ENCODE results near the gene NAIF1.
A peak's percentile ranks its signal among the peaks of the same experiment; 100 is the strongest.

NAIF1 gene

DNA sequence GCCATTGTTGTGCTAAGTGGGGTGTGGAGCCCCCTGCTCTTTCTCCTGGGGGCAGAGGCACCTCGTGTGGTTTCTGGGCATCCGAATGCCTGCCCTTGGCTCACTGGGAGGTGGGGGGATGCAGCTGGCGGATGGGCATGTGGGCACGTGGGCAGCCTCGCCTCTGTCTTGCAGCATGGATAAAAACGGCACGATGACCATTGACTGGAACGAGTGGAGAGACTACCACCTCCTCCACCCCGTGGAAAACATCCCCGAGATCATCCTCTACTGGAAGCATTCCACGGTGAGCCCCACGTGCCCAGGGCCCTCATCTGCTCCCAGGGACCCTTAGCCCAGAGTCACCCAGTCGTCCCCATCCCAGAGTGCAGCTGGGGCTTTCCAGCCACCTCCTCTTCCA is 35.1 kb upstream of the NAIF1 start:
- no peak for DNase-seq (ENCODE audit: low read depth)

GRCh38 chr9:128101690-128102089 is 34.6 kb upstream of the NAIF1 start:
- no peak for DNase-seq (ENCODE audit: low read depth)

- no peak for DNase-seq (ENCODE audit: low read depth)
Measured at GRCh38 chr9:128101231-128101661, 34.1 kb upstream of the NAIF1 start.

DNA sequence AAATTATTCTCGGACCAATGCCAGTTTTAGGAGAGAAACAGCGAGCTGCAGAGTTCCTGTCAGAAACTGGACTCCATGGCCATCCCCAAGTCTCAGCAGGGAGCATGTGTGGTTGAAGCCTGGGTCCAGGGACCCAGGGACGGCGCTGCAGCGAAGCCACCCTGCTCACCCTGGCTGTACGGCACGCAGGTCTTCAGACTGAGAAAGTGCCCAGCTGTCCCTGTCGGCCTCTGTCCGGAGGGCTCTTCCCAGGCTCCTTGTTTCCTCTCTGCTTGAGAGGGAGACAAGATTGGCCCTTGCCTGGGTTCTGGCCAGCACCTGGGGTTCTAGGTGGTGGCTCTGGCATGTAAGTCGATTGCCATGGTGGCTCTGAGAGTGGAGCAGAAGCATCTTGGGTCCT is 33.5 kb upstream of the NAIF1 start:
- DNase-seq (ENCODE audit: low read depth): no peak

DNA sequence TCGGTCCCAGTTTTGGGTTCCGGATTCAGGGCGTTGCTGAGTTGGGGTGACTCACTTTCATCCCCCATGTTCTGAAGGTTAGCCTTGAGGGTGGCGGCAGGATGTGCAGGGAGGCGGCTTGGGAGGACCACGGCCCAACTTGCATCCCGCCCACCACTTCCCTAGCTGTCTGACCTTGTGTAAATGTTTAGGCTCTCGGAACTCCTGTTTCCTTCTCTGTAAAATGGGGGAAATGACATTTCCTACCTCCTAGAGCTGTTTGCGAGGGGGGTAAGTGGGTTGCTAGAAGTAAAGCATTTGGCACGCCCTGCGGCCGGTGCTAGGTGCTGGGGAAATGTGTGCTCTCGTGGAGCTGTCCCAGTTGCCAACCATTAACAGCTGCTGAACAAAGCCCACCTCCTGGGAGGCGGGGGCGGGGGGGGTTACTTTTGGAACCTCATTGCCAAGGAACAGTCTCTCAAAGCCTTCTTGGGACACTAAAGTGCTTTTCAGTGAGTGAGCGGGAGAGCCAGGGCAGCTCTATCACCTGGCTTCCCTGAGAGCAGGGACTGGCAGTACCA is 32.9 kb upstream of the NAIF1 start:
- DNase-seq (ENCODE audit: low read depth): no peak

DNA sequence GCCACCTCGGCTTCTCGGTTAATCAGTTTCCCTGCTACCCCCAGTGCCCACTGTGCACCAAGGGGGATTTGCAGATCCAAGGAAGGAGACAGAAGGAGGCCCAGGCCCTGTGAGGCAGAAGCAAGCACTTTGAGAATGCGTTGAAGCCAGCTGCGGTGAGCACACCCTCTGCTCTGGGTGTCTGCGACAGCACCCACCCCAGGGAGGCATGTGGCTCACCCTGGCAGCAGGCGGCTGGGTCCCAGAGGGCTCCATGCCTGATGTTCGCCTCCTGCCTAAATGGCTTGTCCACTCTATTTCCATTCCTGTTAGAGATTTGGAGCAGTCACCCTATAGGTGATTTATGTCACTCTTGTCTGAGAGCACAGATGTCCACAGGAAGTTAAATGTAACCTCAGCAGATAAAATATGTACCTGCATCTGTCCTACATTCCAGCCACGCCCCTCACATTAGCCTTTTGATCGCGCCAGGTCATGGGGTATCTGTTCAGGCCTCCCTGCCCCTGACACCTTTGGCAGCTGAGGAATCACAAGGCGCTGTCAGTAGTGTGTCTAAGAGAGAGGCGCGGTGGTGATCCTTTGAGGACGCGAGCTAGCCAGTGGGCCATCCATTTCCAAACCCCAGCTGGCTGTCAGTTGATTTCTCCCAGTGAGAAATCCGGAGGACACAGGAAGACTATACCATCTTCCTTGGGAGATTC is 32.3 kb upstream of the NAIF1 start:
- no peak for DNase-seq (ENCODE audit: low read depth)

DNA sequence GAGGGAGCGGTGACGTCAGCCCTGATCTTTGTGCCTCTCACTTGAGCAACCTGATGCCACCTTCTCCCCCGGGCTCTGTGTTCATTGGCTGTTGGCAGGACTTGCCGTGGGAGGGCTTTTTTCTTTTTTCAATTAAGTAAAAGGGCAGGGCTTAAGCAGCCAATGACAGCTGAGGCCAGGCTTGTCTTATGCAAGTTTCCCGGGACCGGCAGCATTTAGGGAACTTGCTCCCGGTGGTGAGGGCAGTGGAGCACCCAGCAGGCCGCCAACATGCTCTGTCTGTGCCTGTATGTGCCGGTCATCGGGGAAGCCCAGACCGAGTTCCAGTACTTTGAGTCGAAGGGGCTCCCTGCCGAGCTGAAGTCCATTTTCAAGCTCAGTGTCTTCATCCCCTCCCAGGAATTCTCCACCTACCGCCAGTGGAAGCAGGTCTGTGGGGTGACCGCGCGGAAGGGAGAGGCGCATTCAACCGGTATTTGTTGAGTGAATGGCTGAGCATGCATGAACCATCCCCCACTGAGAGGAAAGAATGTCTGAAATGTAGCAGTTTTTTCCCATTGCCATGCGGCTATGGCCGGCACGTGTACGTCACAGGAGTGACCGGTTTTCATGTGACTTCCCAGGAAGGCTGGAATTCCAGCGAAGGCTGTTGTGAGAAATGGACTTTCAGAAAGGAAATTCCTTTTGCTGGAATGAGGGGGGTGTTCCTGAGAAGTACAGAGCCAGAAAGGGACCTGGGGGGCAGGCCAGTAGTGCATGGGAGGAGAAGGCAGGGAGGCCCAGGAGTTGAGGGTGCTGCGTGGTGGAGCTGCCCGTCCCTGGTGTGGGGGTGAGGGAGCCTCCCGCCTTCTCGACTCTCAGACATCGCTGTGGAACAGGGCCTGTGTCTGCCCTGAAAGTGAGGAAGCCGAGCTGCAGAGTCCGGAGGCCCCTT is 31.4 kb upstream of the NAIF1 start:
- DNase-seq (ENCODE audit: low read depth): peak; percentile 17

- no peak for DNase-seq (ENCODE audit: low read depth)
Measured at GRCh38 chr9:128097543-128098296, 30.6 kb upstream of the NAIF1 start.

DNA sequence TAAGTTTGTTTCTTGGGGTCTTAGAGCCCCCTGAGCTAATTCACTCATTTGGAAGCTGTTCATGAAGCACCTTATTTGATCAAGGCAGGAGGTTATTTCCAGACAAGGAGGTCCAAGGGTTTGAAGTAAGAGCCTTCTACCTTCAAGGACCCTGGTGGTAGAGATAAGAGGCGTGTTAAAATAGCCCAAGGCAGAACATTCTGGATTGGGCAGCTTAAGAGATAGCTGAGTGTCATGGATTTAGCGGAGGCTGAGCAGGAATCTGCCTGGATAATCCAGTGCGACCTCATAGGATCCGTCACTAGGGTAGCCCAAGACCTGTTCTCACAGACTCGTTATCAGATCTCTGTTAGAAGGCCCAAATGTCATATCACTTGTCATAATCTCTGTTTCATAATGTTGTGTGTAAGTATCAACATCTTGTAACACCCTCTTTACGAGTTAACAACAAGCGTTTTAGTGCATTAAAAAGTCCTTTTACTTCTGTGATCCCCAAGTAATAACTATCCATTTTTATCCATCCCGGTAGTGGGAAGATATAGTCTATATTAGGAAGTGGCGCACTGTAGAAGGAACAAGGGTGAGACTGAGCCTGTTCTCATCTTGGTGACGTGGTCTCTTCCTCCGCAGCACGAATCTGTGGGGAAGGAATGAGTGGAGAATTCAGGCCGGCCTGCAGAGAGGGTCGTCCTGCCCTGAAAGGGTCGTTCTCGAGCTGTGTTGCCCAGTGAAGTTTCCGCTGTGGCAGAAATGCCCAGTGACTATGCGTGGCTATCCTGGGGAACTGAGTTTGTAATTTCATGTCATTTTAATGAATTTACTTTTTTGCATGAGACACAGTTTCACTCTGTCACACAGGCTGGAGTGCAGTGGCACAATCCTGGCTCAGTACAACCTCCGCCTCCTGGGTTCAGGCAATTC is 29.8 kb upstream of the NAIF1 start:
- no peak for DNase-seq (ENCODE audit: low read depth)

GRCh38 chr9:128094950-128095544 is 27.9 kb upstream of the NAIF1 start:
- no peak for DNase-seq (ENCODE audit: low read depth)

DNA sequence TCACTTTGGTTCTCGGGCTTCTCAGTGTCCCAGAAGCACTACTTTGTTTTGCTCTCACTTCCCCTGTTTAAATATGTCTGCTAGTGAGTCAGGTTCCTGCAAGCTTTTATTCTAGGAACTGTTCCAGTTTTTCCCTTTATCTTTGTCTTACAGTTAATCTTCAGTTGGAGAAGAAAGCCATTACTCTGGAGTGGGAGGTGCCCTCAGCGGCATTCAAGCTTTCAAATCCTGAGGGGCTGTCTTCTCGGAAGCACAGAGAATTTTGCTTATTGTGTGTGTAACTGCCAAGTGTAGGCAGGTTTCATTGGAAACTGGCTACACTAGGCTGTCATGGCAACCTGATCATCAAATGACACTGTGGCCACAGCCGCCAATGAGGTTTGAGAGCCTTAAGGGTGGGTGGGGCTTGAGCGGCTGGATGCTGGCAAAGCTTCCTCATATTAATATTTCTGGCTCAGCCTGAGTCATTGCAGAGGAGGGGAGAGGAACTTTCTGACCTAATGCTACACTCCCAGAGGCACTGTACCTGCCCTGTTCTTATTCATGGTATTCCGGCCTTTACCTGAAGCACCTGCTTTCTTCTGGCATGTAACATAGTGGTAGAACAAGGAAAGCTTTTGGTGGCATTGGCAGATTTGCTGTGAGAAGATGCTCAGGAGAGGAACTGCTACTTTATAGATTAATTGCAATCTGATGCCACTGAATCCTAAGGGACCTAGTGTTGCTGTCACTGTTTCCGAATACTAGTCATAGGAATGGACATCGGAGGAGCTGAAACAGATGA is 27.2 kb upstream of the NAIF1 start:
- DNase-seq (ENCODE audit: low read depth): peak; percentile 43

DNA sequence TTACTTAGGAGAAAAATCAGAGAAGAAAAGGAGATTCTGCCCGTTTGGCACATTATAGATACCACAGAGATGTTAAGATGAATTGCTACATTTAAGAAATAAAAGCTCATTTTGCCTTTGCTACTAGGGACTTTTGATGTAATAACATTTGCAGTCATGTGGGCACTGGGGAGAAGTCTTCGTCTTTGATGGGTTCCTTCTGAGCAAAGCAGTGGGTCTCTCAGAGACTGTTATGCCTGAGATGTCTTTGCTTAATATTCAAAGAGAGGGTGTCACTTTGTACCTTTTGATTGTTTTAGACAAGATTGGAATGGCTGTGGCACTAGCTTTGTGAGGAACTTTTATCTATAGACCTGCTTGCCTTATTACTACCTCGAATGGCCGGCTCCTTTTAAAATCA is 25.9 kb upstream of the NAIF1 start:
- no peak for DNase-seq (ENCODE audit: low read depth)

DNA sequence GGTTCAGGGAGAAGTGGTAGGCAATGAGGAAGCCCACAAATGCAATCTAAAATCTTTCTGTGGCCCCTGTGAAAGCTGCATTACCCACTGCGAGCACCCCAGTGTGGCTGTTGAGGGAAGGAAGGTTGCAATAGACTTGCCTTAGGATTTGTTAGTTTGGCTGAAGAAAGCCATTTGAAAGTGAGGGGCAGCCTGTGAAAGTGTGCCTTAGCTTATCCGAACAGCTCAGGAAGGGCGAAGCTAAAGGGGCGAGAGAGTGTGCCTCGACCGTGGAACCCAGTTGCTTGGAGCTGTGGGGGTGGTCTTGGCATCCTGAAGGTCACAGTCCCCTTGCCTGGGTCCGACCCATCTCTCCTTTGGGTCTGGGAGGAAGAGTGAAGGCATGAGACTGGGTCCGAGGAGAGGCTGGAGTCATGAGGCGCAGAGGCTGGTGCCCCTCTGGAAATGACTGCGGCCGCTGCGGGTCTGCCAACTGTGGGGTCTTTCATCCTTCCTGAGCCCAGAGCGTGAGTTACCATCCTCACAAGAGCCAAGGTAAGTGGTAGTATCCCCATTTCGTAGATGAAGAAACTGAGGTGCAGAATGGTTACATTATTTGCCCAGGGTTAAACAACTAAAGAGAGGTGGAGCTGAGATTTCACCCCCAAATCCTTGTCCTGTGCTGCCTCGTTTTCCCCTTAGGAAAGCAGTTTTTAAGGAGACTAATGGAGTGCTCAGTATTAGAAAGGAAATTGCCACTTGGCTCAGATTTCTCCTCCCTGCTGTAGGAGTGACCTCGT is 25.3 kb upstream of the NAIF1 start:
- no peak for DNase-seq (ENCODE audit: low read depth)

- no peak for DNase-seq (ENCODE audit: low read depth)
Measured at GRCh38 chr9:128091571-128091970, 24.5 kb upstream of the NAIF1 start.

GRCh38 chr9:128091144-128091543 is 24.0 kb upstream of the NAIF1 start:
- DNase-seq (ENCODE audit: low read depth): no peak

- no peak for DNase-seq (ENCODE audit: low read depth)
Measured at GRCh38 chr9:128089299-128089698, 22.2 kb upstream of the NAIF1 start.

GRCh38 chr9:128088253-128088945 is 21.3 kb upstream of the NAIF1 start:
- no peak for DNase-seq (ENCODE audit: low read depth)

- DNase-seq (ENCODE audit: low read depth): no peak
Measured at GRCh38 chr9:128087262-128087661, 20.1 kb upstream of the NAIF1 start.

GRCh38 chr9:128085943-128086342 is 18.8 kb upstream of the NAIF1 start:
- no peak for DNase-seq (ENCODE audit: low read depth)
